GM21825 (cell line): ENCODE measurements around the gene TET3.
"Not testable (repeated sequence)": the region's sequence is repeated elsewhere in the genome, so short reads cannot be mapped to it uniquely, and the experiment has no call there.

Experiments used
- ATAC-seq: cut with Tn5 transposase; IDR thresholded peaks from one replicate; pipeline ENCODE4 v1.9.1; 2021; ENCODE audit warnings: mild to moderate bottlenecking, moderate library complexity; ENCODE audit not compliant: unreplicated experiment

Gene TET3

DNA sequence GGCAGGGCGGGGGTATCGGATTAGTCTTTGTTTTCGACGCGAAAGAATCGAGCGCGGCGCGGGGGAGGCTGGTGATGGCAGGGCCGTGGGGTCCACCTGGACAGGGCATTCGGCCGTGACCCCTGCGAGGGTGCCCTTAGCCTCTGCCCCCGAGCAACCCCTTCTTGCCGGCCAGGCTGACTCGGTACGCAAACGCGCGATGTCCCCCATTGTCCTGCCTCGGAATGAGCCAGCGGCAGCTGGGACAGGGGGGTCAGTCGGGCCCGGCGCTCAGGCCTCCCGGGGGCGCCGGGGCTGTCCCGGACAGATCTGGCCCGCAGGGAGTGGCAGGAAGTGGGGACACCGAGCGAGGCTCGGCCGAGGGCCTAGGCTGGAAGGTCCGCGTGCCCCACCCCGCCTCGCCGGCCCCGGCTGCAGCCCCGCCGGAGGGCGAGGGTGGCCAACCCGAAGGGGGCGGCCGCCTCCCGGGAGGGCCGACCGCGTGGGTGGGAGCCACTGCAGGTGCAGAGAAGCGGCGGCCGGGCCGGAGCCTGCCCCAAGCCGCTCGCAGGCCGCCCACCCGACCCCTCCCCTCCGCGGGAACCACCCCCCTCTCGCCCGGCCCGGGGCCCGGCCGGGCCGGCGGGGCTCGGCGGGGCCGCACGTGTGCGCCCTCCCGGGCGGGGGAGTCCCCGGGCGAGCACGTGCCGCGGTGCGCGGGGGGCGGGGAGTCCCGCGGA lies at the start of gene TET3:
Gene TET3 (plus strand): TSS at position 708 of the 719 bp plus-strand sequence. CDS start 1,494 bp downstream, outside the sequence.
- ATAC-seq: peak; percentile 37

DNA sequence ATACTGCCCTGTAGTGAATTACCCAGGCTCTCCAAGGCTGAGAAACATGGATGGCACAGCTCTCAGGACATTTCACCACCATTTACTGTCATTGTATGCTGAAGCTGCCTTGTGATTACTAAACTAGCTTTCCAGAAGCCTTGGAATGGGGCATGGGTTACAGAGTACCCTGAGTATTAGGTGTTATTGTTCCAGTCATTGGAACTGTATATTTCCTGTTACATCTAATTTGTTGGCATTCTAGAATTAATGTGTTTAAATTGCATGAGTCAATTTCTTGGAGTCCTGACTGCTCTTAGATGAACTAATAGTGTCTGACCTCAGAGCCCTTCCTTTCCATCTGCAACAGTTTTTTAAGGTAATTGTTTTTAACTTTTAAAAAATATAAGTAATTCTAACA lies 49.1 kb upstream of the TET3 start:
- ATAC-seq: no peak

GRCh38 chr2:73937103-73937885 lies 47.4 kb upstream of the TET3 start:
- ATAC-seq: no peak

GRCh38 chr2:73937899-73938298 lies 46.8 kb upstream of the TET3 start:
- no peak for ATAC-seq

- no peak for ATAC-seq
Observed at GRCh38 chr2:73938718-73939352, 45.9 kb upstream of the TET3 start.

DNA sequence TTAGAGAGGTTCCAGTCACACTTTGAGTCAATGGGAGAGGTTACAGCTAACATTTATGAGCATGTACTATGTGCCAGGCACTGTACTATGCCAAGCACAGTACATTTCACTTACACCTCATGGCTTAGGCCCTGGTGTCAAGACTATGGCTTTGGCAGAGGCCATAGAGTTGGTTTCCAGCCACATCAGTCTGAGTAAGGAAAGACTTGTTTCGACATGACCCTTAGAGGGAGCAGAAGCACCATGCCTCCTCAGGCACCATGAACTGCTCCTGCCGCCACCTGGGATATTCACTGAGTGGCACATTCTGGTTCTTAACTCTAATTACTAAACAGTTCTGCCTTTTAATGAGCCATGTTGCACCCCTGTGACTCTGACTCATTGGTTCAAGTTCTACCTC lies 45.3 kb upstream of the TET3 start:
- no peak for ATAC-seq

- ATAC-seq: not testable (repeated sequence)
Observed at GRCh38 chr2:73940066-73940465, 44.6 kb upstream of the TET3 start.

DNA sequence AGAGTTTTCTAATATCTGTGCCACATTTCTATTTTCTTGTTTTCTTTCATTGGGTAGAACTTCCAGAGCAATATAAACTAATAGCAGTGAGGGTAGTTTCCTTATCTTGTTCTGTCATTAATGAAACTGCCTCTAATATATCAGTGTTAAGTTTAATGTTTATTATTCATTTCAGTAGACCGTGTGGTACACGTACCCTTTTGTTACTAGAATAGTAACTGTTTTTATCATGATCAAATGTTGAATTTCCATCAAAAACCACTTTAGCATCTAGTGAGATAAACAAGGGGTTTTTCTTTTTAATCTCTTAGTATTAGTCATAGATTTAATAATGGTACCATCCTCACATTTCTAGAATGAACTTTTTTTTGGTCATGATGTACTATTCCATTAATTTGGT lies 42.0 kb upstream of the TET3 start:
- no peak for ATAC-seq

DNA sequence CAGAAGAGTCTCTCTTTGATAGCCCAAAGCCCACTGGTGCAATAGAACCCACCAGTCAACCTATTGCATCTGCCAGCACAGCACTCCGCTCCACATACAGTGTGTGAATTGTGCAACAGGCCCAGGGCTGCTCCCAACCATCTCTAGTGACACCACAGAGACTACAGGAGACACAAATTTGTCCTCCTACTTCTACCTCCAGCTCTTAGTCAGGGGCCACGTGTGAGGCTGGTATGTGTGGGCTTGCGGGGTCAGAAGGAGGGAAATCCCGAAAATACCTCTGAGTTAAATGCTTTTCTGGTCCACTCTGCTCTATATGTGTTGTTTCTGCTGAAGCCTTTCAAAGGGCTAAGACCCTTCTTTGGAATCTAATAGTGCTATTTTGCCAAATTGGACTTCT lies 40.0 kb upstream of the TET3 start:
- no peak for ATAC-seq

GRCh38 chr2:73946215-73946614 lies 38.5 kb upstream of the TET3 start:
- no peak for ATAC-seq

GRCh38 chr2:73946666-73947065 lies 38.0 kb upstream of the TET3 start:
- no peak for ATAC-seq

DNA sequence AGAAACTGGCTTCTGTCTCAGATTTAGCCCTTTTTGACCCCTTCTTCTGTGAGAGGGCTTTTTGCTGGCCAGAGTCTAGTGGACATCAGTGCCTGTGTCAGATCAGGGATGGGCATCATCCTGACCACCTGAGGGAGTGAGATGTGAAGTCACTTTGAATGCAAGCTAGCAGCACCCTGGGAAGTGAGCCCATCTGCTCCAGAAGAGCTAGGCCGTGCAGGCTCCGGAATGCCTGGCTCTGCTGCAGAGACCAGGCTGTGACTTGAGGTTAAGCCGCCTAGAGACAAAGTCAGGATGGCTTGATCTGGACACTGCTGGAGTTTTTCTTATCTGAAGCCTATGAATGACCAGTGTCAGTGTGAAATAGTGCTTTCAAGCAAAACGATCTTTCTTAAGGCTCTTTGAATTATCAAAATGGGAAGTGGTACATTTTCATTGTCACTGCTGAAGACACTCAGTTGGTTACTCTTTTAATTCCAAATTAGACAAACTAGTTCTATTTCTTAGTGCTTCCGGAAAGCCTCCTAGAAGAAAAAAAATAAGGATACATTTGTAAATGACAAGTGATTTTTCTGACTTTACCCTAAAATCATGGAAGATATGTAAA lies 37.2 kb upstream of the TET3 start:
- ATAC-seq: no peak

- no peak for ATAC-seq
Observed at GRCh38 chr2:73949802-73950201, 34.9 kb upstream of the TET3 start.

- no peak for ATAC-seq
Observed at GRCh38 chr2:73952499-73953446, 31.9 kb upstream of the TET3 start.

GRCh38 chr2:73956218-73956865 lies 28.4 kb upstream of the TET3 start:
- no peak for ATAC-seq

GRCh38 chr2:73961274-73961673 lies 23.4 kb upstream of the TET3 start:
- ATAC-seq: no peak

GRCh38 chr2:73961823-73962615 lies 22.7 kb upstream of the TET3 start:
- ATAC-seq: no peak

DNA sequence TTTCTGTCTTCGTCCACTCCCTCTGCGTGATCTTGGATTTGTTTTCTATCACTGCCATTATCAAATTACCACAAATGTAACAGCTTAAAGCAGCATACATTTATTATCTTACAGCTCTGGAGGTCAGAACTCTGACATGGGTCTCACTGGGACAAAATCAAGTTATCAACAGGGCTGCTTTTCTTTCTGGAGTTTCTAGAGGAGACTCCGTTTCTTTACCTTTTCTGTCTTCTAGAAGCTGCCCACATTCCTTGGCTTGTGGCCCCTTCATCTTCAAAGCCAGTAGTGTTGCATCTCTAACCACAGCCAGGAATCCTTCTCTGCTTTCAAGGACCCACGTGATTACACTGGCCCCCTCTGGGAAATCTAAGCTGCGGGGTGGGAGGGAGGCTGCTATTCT lies 21.9 kb upstream of the TET3 start:
- ATAC-seq: no peak
